ENCODE results near the gene ZBTB32.

- TF ChIP-seq EZH2 (IDR thresholded peaks at IDR 0.05) = no peak
- no peak for TF ChIP-seq POLR2AphosphoS5 (IDR thresholded peaks at IDR 0.05; ENCODE audit: borderline replicate concordance, low read depth, low read length)
Measured at GRCh38 chr19:35734273-35734672, 29.9 kb downstream of the ZBTB32 start.
